Panc1 (cell line): ENCODE measurements around the gene LRRFIP1. TPM values are rescaled to one million over a fixed set of nuclear protein-coding genes. Genes with fewer than 3 reads are reported as not detected.

Experiments
- ATAC-seq: fragments of 200-7000 bp; cut with Tn5 transposase; 2 replicates; pipeline ENCODE4 v1.9.1; 2020; ENCODE audit warnings: mild to moderate bottlenecking, moderate library complexity
- BruUV-seq: library from RNA; stranded (reverse); fragments of 400-500 nt; replicated peaks from 2 replicates; lab custom pipeline; 2021; lab: Mats Ljungman, UMichigan
- CTCF ChIA-PET: fragments of 300-600 bp; sonication (Branson Sonifier 250); formaldehyde crosslinking; loops from one replicate; lab custom pipeline; 2022; ENCODE audit warnings: antibody characterized with exemption; lab: Charles Lee
- POLR2A ChIA-PET: fragments of 300-600 bp; sonication (Branson Sonifier 250); formaldehyde crosslinking; loops from one replicate; lab custom pipeline; 2022; ENCODE audit warnings: antibody characterized with exemption; lab: Charles Lee
- DNase-seq: peaks from one replicate; pipeline ENCODE4 v3.0.0-alpha.2; 2010; ENCODE audit warnings: low read depth, low spot score
- H3K27ac ChIP-seq: 2 replicates; pipeline ENCODE4 v1.5.1; 2011; ENCODE audit warnings: mild to moderate bottlenecking, low read length, inconsistent platforms
- H3K27me3 ChIP-seq: fragments of 200-500 bp; sonication (Bioruptor generic); 2 replicates; pipeline ENCODE4 v1.6.0; 2014; ENCODE audit warnings: low read length, inconsistent platforms; ENCODE audit not compliant: control insufficient read depth, insufficient read depth
- H3K36me3 ChIP-seq: fragments of 200-500 bp; sonication (Bioruptor generic); 2 replicates; pipeline ENCODE4 v1.5.1; 2014; ENCODE audit warnings: inconsistent platforms, mild to moderate bottlenecking, low read length, moderate library complexity; ENCODE audit not compliant: control insufficient read depth, insufficient read depth
- H3K4me1 ChIP-seq: 2 replicates; pipeline ENCODE4 v1.5.1; 2011; ENCODE audit warnings: inconsistent platforms, mild to moderate bottlenecking, low read length, moderate library complexity; ENCODE audit not compliant: control insufficient read depth, insufficient read depth
- H3K4me3 ChIP-seq, 2 experiments: 2 replicates each; pipeline ENCODE4 v1.5.1; 2011 to 2012; ENCODE audit warnings: low read depth in 2 of 2, low read length in 2 of 2, mild to moderate bottlenecking in 2 of 2, inconsistent platforms in 1 of 2, moderate library complexity in 1 of 2
- H3K9me3 ChIP-seq: fragments of 200-500 bp; sonication (Bioruptor generic); 2 replicates; pipeline ENCODE4 v1.5.1; 2014; ENCODE audit warnings: low read depth, mild to moderate bottlenecking, inconsistent platforms, low read length, moderate library complexity; ENCODE audit not compliant: control insufficient read depth, insufficient read depth
- POLR2AphosphoS5 ChIP-seq: IDR thresholded peaks from 2 replicates; pipeline ENCODE4 v1.6.1; 2012; ENCODE audit warnings: mild to moderate bottlenecking, low read depth, low read length, moderate library complexity
- SIN3A ChIP-seq: IDR thresholded peaks from 2 replicates; pipeline ENCODE4 v1.6.1; 2012; ENCODE audit warnings: low read depth, mild to moderate bottlenecking, low read length, moderate library complexity, borderline replicate concordance; ENCODE audit not compliant: insufficient read depth
- TCF7L2 ChIP-seq: IDR thresholded peaks from 2 replicates; pipeline ENCODE4 v1.6.1; 2011; ENCODE audit warnings: mild to moderate bottlenecking, low read depth, low read length, inconsistent platforms
- in situ Hi-C: cut with HindIII; loops from 2 replicates; pipeline ENCODE4 v1.10.0; 2016; ENCODE audit warnings: low sequenced_read_pairs, low pct_unique_long_range_greater_than_20kb
- intact Hi-C: fragments of 100-400 bp; cut with micrococcal nuclease; formaldehyde crosslinking; loops from one replicate; pipeline ENCODE4 v1.10.0; 2022; ENCODE audit not compliant: unreplicated experiment
- total RNA-seq: library from RNA; stranded (reverse); gene quantifications from one replicate; pipeline ENCODE4 v1.2.1, GENCODE V29; 2021; ENCODE audit not compliant: unreplicated experiment
- TF ChIP-seq, protein P1 (sequence below): fragments of 450-650 bp; IDR thresholded peaks from 2 replicates; pipeline ENCODE4 v1.5.1; 2017; ENCODE audit warnings: mild to moderate bottlenecking
- TF ChIP-seq, protein P2 (sequence below), 2 experiments: IDR thresholded peaks; 2 replicates each; pipeline ENCODE4 v1.6.1; 2011 to 2012; ENCODE audit warnings: low read depth in 2 of 2, control low read depth in 1 of 2, low read length in 1 of 2, mild to moderate bottlenecking in 1 of 2, moderate library complexity in 1 of 2; ENCODE audit not compliant: insufficient read depth in 1 of 2

LRRFIP1 gene
- total RNA-seq, 1 experiment from 2014 or later = 121 TPM

DNA sequence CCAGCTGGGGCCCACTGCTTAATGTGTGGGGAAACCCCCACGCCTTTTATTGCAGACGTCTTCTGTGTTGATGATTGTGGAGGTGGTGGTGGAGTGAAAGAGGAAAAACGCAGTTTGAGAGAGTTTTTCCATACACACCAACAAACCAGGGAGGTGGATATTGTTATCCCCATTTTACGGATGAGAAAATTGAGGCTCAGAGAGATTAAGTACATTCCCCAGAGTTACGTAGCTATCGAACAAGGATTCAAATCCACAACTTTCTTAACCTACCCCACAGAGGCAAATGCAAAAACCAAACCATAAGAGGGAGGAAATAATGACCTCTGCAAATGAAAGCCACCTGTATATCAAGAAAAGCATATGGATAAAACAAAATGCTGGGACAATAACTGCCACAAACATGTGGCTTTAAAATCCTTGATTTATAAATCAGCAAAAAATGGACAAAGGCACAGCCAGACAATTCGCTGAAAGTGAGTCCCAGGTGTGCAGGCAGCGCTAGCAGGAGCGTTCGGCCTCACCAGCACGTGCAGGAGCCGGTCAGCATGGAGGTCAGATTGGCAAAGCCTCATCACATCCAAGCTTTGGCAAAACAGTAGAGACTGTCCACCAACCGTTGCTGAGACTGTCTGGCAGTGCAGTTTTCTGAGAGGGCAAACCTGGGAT lies 24.2 kb upstream of the LRRFIP1 start:
- no peaks in the 10 kb centered on the region for H3K36me3 ChIP-seq
- no TSS peak for BruUV-seq
- peak overlapping the region; percentile 32; the same call in 1 of the 2 replicates for H3K27ac ChIP-seq
- H3K4me3 ChIP-seq = no peak overlapping the region; a peak in 1 of 4 replicates
- TF ChIP-seq, protein P1, sequence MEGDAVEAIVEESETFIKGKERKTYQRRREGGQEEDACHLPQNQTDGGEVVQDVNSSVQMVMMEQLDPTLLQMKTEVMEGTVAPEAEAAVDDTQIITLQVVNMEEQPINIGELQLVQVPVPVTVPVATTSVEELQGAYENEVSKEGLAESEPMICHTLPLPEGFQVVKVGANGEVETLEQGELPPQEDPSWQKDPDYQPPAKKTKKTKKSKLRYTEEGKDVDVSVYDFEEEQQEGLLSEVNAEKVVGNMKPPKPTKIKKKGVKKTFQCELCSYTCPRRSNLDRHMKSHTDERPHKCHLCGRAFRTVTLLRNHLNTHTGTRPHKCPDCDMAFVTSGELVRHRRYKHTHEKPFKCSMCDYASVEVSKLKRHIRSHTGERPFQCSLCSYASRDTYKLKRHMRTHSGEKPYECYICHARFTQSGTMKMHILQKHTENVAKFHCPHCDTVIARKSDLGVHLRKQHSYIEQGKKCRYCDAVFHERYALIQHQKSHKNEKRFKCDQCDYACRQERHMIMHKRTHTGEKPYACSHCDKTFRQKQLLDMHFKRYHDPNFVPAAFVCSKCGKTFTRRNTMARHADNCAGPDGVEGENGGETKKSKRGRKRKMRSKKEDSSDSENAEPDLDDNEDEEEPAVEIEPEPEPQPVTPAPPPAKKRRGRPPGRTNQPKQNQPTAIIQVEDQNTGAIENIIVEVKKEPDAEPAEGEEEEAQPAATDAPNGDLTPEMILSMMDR = no peak
- no peak for TF ChIP-seq POLR2AphosphoS5
- no peaks in the 10 kb centered on the region for H3K27me3 ChIP-seq
- H3K4me1 ChIP-seq = peaks cover 7% of the 10 kb centered on the region
- intact Hi-C loops = no loop called here
- ATAC-seq = no peak; the same call in 1 of the 2 replicates
- H3K9me3 ChIP-seq = no peaks in the 10 kb centered on the region
- ChIA-PET POLR2A (interaction anchor here (0.9 kb wide), 1 partner anchor 22 kb away, joined by 3 read pairs; no protein-coding TSS in a partner anchor), CTCF (interaction anchor here (1.2 kb wide), 1 partner anchor 31 kb away, joined by 3 read pairs; no protein-coding TSS in a partner anchor)
- no peak for DNase-seq
- in situ Hi-C loops = no loop called here

DNA sequence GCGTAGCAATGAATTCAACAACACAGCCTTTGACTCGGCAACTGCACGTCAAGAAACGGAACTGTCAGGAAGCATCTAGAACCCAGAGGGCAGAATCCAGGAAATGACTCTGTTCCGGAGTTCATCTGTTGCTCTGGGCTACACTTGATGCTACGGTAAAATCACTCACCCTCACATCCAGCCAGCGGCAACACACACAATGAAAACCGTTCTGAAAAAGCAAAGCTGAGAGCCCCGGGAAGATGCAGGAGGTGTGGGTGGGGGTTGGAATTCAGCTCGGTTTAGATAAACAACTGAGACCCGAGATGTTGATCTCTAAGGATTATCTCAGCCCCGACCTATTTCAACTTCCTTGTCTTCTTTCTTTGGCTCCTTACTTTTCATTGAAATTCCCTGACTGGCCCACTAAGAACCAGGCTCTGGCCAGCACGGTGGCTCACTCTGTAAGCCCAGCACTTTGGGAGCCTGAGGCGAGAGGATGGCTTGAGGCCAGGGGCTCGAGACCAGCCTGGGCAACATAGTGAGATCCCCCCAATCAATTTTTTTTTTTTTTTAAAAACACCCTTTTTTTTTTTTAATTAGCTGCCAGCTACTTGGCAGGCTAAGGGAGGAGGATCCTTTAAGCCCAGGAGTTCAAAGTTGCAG lies 23.5 kb upstream of the LRRFIP1 start:
- no peak for DNase-seq
- Histone ChIP-seq H3K27ac (peak overlapping the region; percentile 32; the same call in 1 of the 2 replicates), H3K4me1 (peaks cover 7% of the 10 kb centered on the region), H3K27me3 (no peaks in the 10 kb centered on the region), H3K9me3 (no peaks in the 10 kb centered on the region), H3K4me3 (no peak overlapping the region; a peak in 1 of 4 replicates), H3K36me3 (no peaks in the 10 kb centered on the region)
- ChIA-PET POLR2A (no interaction called here), CTCF (interaction anchor here (0.7 to 1.4 kb wide), 4 partner anchors 18 to 137 kb away, joined by 3 to 5 read pairs (median 4); no protein-coding TSS in a partner anchor)
- in situ Hi-C loops = no loop called here
- BruUV-seq = no TSS peak
- TF ChIP-seq, protein P2, sequence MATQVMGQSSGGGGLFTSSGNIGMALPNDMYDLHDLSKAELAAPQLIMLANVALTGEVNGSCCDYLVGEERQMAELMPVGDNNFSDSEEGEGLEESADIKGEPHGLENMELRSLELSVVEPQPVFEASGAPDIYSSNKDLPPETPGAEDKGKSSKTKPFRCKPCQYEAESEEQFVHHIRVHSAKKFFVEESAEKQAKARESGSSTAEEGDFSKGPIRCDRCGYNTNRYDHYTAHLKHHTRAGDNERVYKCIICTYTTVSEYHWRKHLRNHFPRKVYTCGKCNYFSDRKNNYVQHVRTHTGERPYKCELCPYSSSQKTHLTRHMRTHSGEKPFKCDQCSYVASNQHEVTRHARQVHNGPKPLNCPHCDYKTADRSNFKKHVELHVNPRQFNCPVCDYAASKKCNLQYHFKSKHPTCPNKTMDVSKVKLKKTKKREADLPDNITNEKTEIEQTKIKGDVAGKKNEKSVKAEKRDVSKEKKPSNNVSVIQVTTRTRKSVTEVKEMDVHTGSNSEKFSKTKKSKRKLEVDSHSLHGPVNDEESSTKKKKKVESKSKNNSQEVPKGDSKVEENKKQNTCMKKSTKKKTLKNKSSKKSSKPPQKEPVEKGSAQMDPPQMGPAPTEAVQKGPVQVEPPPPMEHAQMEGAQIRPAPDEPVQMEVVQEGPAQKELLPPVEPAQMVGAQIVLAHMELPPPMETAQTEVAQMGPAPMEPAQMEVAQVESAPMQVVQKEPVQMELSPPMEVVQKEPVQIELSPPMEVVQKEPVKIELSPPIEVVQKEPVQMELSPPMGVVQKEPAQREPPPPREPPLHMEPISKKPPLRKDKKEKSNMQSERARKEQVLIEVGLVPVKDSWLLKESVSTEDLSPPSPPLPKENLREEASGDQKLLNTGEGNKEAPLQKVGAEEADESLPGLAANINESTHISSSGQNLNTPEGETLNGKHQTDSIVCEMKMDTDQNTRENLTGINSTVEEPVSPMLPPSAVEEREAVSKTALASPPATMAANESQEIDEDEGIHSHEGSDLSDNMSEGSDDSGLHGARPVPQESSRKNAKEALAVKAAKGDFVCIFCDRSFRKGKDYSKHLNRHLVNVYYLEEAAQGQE (IDR thresholded peaks at IDR 0.05; ENCODE audit: insufficient read depth in 1 of 2, low read depth in 2 of 2, low read length in 1 of 2) = no peak
- TF ChIP-seq SIN3A = no peak
- no peak for TF ChIP-seq TCF7L2
- TF ChIP-seq, protein P1 = no peak
- TF ChIP-seq POLR2AphosphoS5 = no peak
- peak; percentile 69 for ATAC-seq
- intact Hi-C loops = no loop called here
